Measurements from ENCODE around the gene C3. TPM values are rescaled to one million over a fixed set of nuclear protein-coding genes. Genes with fewer than 3 reads are reported as not detected.
"Not testable (repeated sequence)": the region's sequence is repeated elsewhere in the genome, so short reads cannot be mapped to it uniquely, and the experiment has no call there.

Gene C3
- total RNA-seq, 1 experiment from 2014 or later = 5.0 TPM

DNA sequence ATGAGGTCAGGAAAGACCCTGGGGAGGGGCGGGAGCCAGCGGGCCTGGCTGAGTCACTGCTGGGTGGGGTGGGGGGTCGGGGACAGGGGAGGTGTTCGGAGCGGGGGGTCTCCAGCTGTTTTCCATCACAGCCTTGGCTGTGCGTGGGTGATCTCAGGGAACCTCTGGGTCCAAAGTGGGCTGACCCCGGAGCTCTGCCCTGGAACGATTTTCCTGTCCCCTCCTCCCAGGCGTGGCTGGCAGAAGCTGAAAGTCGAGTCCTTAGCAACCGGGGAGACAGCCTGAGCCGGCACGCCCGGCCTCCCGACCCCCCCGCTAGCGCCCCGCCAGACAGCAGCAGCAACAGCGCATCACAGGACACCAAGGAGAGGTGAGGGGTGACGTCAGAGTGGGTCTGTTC lies 29.6 kb upstream of the C3 start:
- H3K9me3 ChIP-seq (ENCODE audit: control insufficient read depth, insufficient read depth, low read depth, low read length) = no peaks in the 10 kb centered on the region
- DNase-seq (ENCODE audit: low read depth, low spot score) (no peak), ATAC-seq (no peak)
- no peak overlapping the region for H3K27ac ChIP-seq (ENCODE audit: low read length)
- intact Hi-C loops (cut with micrococcal nuclease; ENCODE audit: unreplicated experiment) = loop anchor here (5.0 kb wide), 1 partner anchor 112 kb away; no protein-coding TSS in a partner anchor
- no peak overlapping the region for H3K4me3 ChIP-seq (ENCODE audit: low read depth in 2 of 2, low read length in 2 of 2)
- in situ Hi-C loops (cut with HindIII; ENCODE audit: low pct_unique_long_range_greater_than_20kb, low sequenced_read_pairs) = no loop called here
- ChIA-PET CTCF (no interaction called here), POLR2A (no interaction called here)
- H3K27me3 ChIP-seq (ENCODE audit: control insufficient read depth, insufficient read depth, low read length) = no peaks in the 10 kb centered on the region
- H3K4me1 ChIP-seq (ENCODE audit: control insufficient read depth, insufficient read depth, low read length) = peaks cover 13% of the 10 kb centered on the region
- TF ChIP-seq TCF7L2 (IDR thresholded peaks at IDR 0.05; ENCODE audit: low read depth, low read length) = no peak
- peaks cover 5% of the 10 kb centered on the region; the same call in 1 of the 2 replicates for H3K36me3 ChIP-seq (ENCODE audit: control insufficient read depth, insufficient read depth, low read length)
- BruUV-seq (replicated peaks) = no TSS peak

- H3K27me3 ChIP-seq (ENCODE audit: control insufficient read depth, insufficient read depth, low read length); H3K9me3 ChIP-seq (ENCODE audit: control insufficient read depth, insufficient read depth, low read depth, low read length); DNase-seq (ENCODE audit: low read depth, low spot score); H3K36me3 ChIP-seq (ENCODE audit: control insufficient read depth, insufficient read depth, low read length); H3K4me3 ChIP-seq (ENCODE audit: low read depth in 2 of 2, low read length in 2 of 2); CTCF ChIA-PET; intact Hi-C loops (cut with micrococcal nuclease; ENCODE audit: unreplicated experiment); H3K27ac ChIP-seq (ENCODE audit: low read length); ATAC-seq; POLR2A ChIA-PET; BruUV-seq (replicated peaks); in situ Hi-C loops (cut with HindIII; ENCODE audit: low pct_unique_long_range_greater_than_20kb, low sequenced_read_pairs): not testable (repeated sequence)
- H3K4me1 ChIP-seq (ENCODE audit: control insufficient read depth, insufficient read depth, low read length) = peaks cover 26% of the 10 kb centered on the region
Measured at GRCh38 chr19:6748543-6748942, 28.1 kb upstream of the C3 start.

GRCh38 chr19:6745965-6746364 lies 25.5 kb upstream of the C3 start:
- Histone ChIP-seq H3K4me1 (ENCODE audit: control insufficient read depth, insufficient read depth, low read length) (peaks cover 34% of the 10 kb centered on the region), H3K36me3 (ENCODE audit: control insufficient read depth, insufficient read depth, low read length) (peaks cover 2% of the 10 kb centered on the region; the same call in 1 of the 2 replicates), H3K4me3 (ENCODE audit: low read depth in 2 of 2, low read length in 2 of 2) (no peak overlapping the region), H3K27ac (ENCODE audit: low read length) (peak overlapping the region; percentile 54; the same call in 1 of the 2 replicates), H3K9me3 (ENCODE audit: control insufficient read depth, insufficient read depth, low read depth, low read length) (no peaks in the 10 kb centered on the region), H3K27me3 (ENCODE audit: control insufficient read depth, insufficient read depth, low read length) (no peaks in the 10 kb centered on the region)
- in situ Hi-C loops (cut with HindIII; ENCODE audit: low pct_unique_long_range_greater_than_20kb, low sequenced_read_pairs) (no loop called here), intact Hi-C loops (cut with micrococcal nuclease; ENCODE audit: unreplicated experiment) (no loop called here)
- no peak for ATAC-seq
- no TSS peak for BruUV-seq (replicated peaks)
- no peak for DNase-seq (ENCODE audit: low read depth, low spot score)
- TF ChIP-seq, protein P1, sequence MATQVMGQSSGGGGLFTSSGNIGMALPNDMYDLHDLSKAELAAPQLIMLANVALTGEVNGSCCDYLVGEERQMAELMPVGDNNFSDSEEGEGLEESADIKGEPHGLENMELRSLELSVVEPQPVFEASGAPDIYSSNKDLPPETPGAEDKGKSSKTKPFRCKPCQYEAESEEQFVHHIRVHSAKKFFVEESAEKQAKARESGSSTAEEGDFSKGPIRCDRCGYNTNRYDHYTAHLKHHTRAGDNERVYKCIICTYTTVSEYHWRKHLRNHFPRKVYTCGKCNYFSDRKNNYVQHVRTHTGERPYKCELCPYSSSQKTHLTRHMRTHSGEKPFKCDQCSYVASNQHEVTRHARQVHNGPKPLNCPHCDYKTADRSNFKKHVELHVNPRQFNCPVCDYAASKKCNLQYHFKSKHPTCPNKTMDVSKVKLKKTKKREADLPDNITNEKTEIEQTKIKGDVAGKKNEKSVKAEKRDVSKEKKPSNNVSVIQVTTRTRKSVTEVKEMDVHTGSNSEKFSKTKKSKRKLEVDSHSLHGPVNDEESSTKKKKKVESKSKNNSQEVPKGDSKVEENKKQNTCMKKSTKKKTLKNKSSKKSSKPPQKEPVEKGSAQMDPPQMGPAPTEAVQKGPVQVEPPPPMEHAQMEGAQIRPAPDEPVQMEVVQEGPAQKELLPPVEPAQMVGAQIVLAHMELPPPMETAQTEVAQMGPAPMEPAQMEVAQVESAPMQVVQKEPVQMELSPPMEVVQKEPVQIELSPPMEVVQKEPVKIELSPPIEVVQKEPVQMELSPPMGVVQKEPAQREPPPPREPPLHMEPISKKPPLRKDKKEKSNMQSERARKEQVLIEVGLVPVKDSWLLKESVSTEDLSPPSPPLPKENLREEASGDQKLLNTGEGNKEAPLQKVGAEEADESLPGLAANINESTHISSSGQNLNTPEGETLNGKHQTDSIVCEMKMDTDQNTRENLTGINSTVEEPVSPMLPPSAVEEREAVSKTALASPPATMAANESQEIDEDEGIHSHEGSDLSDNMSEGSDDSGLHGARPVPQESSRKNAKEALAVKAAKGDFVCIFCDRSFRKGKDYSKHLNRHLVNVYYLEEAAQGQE (IDR thresholded peaks at IDR 0.05; ENCODE audit: insufficient read depth in 1 of 2, low read depth in 2 of 2, low read length in 1 of 2) = no peak
- no peak for TF ChIP-seq SIN3A (IDR thresholded peaks at IDR 0.05; ENCODE audit: borderline replicate concordance, insufficient read depth, low read depth, low read length)
- TF ChIP-seq, protein P2, sequence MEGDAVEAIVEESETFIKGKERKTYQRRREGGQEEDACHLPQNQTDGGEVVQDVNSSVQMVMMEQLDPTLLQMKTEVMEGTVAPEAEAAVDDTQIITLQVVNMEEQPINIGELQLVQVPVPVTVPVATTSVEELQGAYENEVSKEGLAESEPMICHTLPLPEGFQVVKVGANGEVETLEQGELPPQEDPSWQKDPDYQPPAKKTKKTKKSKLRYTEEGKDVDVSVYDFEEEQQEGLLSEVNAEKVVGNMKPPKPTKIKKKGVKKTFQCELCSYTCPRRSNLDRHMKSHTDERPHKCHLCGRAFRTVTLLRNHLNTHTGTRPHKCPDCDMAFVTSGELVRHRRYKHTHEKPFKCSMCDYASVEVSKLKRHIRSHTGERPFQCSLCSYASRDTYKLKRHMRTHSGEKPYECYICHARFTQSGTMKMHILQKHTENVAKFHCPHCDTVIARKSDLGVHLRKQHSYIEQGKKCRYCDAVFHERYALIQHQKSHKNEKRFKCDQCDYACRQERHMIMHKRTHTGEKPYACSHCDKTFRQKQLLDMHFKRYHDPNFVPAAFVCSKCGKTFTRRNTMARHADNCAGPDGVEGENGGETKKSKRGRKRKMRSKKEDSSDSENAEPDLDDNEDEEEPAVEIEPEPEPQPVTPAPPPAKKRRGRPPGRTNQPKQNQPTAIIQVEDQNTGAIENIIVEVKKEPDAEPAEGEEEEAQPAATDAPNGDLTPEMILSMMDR (IDR thresholded peaks at IDR 0.05) = no peak
- TF ChIP-seq TCF7L2 (IDR thresholded peaks at IDR 0.05; ENCODE audit: low read depth, low read length) = no peak
- TF ChIP-seq POLR2AphosphoS5 (IDR thresholded peaks at IDR 0.05; ENCODE audit: low read depth, low read length) = no peak
- ChIA-PET POLR2A (no interaction called here), CTCF (no interaction called here)

Measured in Panc1 (cell line).